GM23338 (cell line): ENCODE measurements around the gene NFIA. TPM values are rescaled to one million over a fixed set of nuclear protein-coding genes. Genes with fewer than 3 reads are reported as not detected.

Source experiments
- ATAC-seq: fragments of 200-7000 bp; cut with Tn5 transposase; 3 replicates; pipeline ENCODE4 v1.9.1; 2020
- DNase-seq: peaks from one replicate; pipeline ENCODE4 v3.0.0-alpha.2; 2015; ENCODE audit warnings: low spot score
- H2AFZ ChIP-seq: fragments of 200-600 bp; sonication (generic); 2 replicates; pipeline ENCODE4 v1.8.0; 2016; ENCODE audit warnings: antibody characterized with exemption, mild to moderate bottlenecking, moderate library complexity
- H3F3A ChIP-seq: fragments of 200-600 bp; sonication (generic); replicated peaks from 2 replicates; pipeline ENCODE4 v1.8.0; 2017; ENCODE audit warnings: antibody characterized with exemption, mixed run types, low read depth
- H3K27ac ChIP-seq: fragments of 200-600 bp; sonication (generic); 2 replicates; pipeline ENCODE4 v1.6.1; 2016; ENCODE audit warnings: low read depth
- H3K27me3 ChIP-seq: fragments of 200-600 bp; sonication (generic); 2 replicates; pipeline ENCODE4 v1.8.0; 2016; ENCODE audit warnings: mild to moderate bottlenecking, mixed run types, moderate library complexity; ENCODE audit not compliant: insufficient read depth
- H3K36me3 ChIP-seq: fragments of 200-600 bp; sonication (generic); 2 replicates; pipeline ENCODE4 v1.8.0; 2016; ENCODE audit warnings: mild to moderate bottlenecking; ENCODE audit not compliant: insufficient read depth
- H3K4me1 ChIP-seq: fragments of 200-600 bp; sonication (generic); 2 replicates; pipeline ENCODE4 v1.8.0; 2016; ENCODE audit warnings: mild to moderate bottlenecking, moderate library complexity; ENCODE audit not compliant: insufficient read depth
- H3K4me2 ChIP-seq: fragments of 200-600 bp; sonication (generic); 2 replicates; pipeline ENCODE4 v1.7.1; 2017; ENCODE audit warnings: mixed run types
- H3K4me3 ChIP-seq: fragments of 200-600 bp; sonication (generic); 2 replicates; pipeline ENCODE4 v1.6.1; 2016; ENCODE audit warnings: mixed run types
- H3K79me2 ChIP-seq: fragments of 200-600 bp; sonication (generic); replicated peaks from 2 replicates; pipeline ENCODE4 v1.8.0; 2017; ENCODE audit warnings: mild to moderate bottlenecking; ENCODE audit not compliant: insufficient read depth
- H3K9me2 ChIP-seq: fragments of 200-600 bp; sonication (generic); 2 replicates; pipeline ENCODE4 v1.8.0; 2017; ENCODE audit not compliant: insufficient read depth
- H4K20me1 ChIP-seq: fragments of 200-600 bp; sonication (generic); replicated peaks from 2 replicates; pipeline ENCODE4 v1.8.0; 2017; ENCODE audit warnings: mild to moderate bottlenecking; ENCODE audit not compliant: insufficient read depth
- H3K27ac Mint-ChIP-seq: 2 replicates; pipeline ENCODE4 v1.8.0; 2020; ENCODE audit warnings: inconsistent platforms, mild to moderate bottlenecking, moderate library complexity, mixed read lengths
- H3K27me3 Mint-ChIP-seq: 3 replicates; pipeline ENCODE4 v1.8.0; 2022; ENCODE audit warnings: low read depth, mild to moderate bottlenecking, moderate library complexity, mixed read lengths, inconsistent platforms; ENCODE audit not compliant: insufficient read depth, poor library complexity
- H3K36me3 Mint-ChIP-seq: 3 replicates; pipeline ENCODE4 v1.8.0; 2021; ENCODE audit warnings: low read depth, mild to moderate bottlenecking, inconsistent platforms, moderate library complexity, mixed read lengths
- H3K4me1 Mint-ChIP-seq: 3 replicates; pipeline ENCODE4 v1.8.0; 2020; ENCODE audit warnings: mild to moderate bottlenecking, inconsistent platforms, mixed read lengths
- H3K4me3 Mint-ChIP-seq: 3 replicates; pipeline ENCODE4 v1.8.0; 2021; ENCODE audit warnings: moderate library complexity, mild to moderate bottlenecking, inconsistent platforms, mixed read lengths
- H3K9me3 Mint-ChIP-seq: 3 replicates; pipeline ENCODE4 v1.8.0; 2020; ENCODE audit warnings: moderate library complexity, mild to moderate bottlenecking, inconsistent platforms, mixed read lengths
- ETS1 ChIP-seq: IDR thresholded peaks from 2 replicates; pipeline ENCODE4 v1.6.1; 2016; ENCODE audit warnings: antibody characterized with exemption
- EZH2 ChIP-seq: fragments of 200-600 bp; sonication (generic); IDR thresholded peaks from one replicate; pipeline ENCODE4 v1.8.0; 2017; ENCODE audit warnings: antibody characterized with exemption, mild to moderate bottlenecking, low read depth; ENCODE audit not compliant: unreplicated experiment
- JUNB ChIP-seq: IDR thresholded peaks from one replicate; pipeline ENCODE4 v1.6.1; 2016; ENCODE audit warnings: antibody characterized with exemption; ENCODE audit not compliant: unreplicated experiment
- NANOG ChIP-seq: IDR thresholded peaks from 2 replicates; pipeline ENCODE4 v1.6.1; 2016; ENCODE audit warnings: antibody characterized with exemption, borderline replicate concordance
- ZNF331 ChIP-seq: fragments of 250-450 bp; sonication (Bioruptor Pico); IDR thresholded peaks from 2 replicates; pipeline ENCODE4 v1.5.0; 2020; ENCODE audit warnings: low read depth, mild to moderate bottlenecking, moderate library complexity
- ZNF462 ChIP-seq: fragments of 250-450 bp; sonication (Bioruptor Pico); IDR thresholded peaks from 2 replicates; pipeline ENCODE4 v1.5.0; 2020; ENCODE audit warnings: mild to moderate bottlenecking, moderate library complexity
- polyA plus RNA-seq: library from polyadenylated mRNA; unstranded; fragments of >200 nt; fragmentation: Nextera tagmentation; extraction: Ambion mirVana; gene quantifications from 2 replicates; pipeline ENCODE4 v1.2.1, GENCODE V29; 2016
- total RNA-seq: library from RNA; depleted of rRNA; stranded (reverse); fragments of >200 nt; shearing (Covaris generic); gene quantifications from 2 replicates; pipeline ENCODE4 v1.2.3, GENCODE V29; 2014

NFIA gene
- total and polyA plus RNA-seq, 2 experiments from 2014 or later: 0.97 to 2.3 TPM

DNA sequence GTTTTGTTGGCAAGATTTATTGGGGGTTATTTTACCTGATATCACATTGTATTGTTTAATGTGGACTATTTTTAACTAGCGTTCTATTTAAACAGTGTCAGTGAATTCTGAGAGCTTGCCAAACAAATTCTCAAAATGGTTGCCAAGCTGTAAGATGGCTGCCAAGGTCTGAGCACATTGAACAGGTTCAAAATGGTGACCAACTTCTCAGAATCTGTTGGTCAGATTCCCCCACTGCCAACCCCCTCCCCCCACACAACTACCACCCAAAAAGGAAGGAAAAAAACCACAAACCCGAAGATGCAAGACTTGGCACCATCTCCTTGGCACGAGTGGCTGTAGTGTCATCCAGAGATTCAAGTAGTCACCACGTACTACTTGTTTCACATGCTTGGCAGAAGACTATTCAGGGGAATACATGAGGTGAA, 159.1 kb downstream of the NFIA start (continued):
- no peak for TF ChIP-seq ETS1
- TF ChIP-seq ZNF331 (CRISPR knock-in tag): no peak
- no peak for TF ChIP-seq JUNB
- no peak for TF ChIP-seq EZH2
- no peak for TF ChIP-seq ZNF462

GRCh38 chr1:61241973-61242381, 159.6 kb downstream of the NFIA start:
- Histone ChIP-seq H3F3A (no peaks in the 10 kb centered on the region), H3K4me3 (no peak overlapping the region), H3K27ac (no peak overlapping the region), H3K9me2 (no peaks in the 10 kb centered on the region), H3K27me3 (no peaks in the 10 kb centered on the region), H4K20me1 (no peaks in the 10 kb centered on the region), H3K36me3 (no peaks in the 10 kb centered on the region), H2AFZ (no peak overlapping the region), H3K4me1 (peaks cover 32% of the 10 kb centered on the region), H3K4me2 (no peak overlapping the region), H3K79me2 (no peaks in the 10 kb centered on the region)
- Mint-ChIP-seq H3K36me3 (peaks cover 6% of the 10 kb centered on the region; the same call in 1 of the 3 replicates), H3K4me1 (peaks cover 47% of the 10 kb centered on the region), H3K27me3 (no peaks in the 10 kb centered on the region), H3K4me3 (no peak overlapping the region), H3K27ac (no peak overlapping the region), H3K9me3 (0 out of 3 replicates have a peak, but pooled peaks cover 3% of the 10 kb centered on the region)
- DNase-seq (no peak), ATAC-seq (no peak)
- TF ChIP-seq ZNF462 (no peak), ETS1 (no peak), NANOG (no peak)
